Uterus (tissue), 4 donors: Measurements from ENCODE around the gene CALU. TPM values are rescaled to one million over a fixed set of nuclear protein-coding genes. Genes with fewer than 3 reads are reported as not detected.

Experiments
- DNase-seq, 2 donors: peaks; one replicate each; pipeline ENCODE4 v3.0.0-alpha.2; 2019 to 2020
- H3K27ac ChIP-seq, 2 donors: fragments of 200-600 bp; sonication (generic); 1 replicate in 1 of 2; 2 replicates in 1 of 2; pipeline ENCODE4 v1.5.1; 2016 to 2018
- H3K27me3 ChIP-seq, 2 donors: fragments of 200-600 bp; sonication (generic); one replicate each; pipeline ENCODE4 v1.5.1; 2018 to 2019; ENCODE audit warnings: control low read depth in 1 of 2
- H3K36me3 ChIP-seq, 2 donors: fragments of 200-600 bp; sonication (generic); one replicate each; pipeline ENCODE4 v1.5.1; 2019; ENCODE audit warnings: control low read depth in 1 of 2
- H3K4me1 ChIP-seq, 2 donors: fragments of 200-600 bp; sonication (generic); one replicate each; pipeline ENCODE4 v1.5.1; 2018 to 2019; ENCODE audit warnings: control low read depth in 1 of 2
- H3K4me3 ChIP-seq, 2 donors: fragments of 200-600 bp; sonication (generic); 1 replicate in 1 of 2; 2 replicates in 1 of 2; pipeline ENCODE4 v1.5.1; 2018 to 2019; ENCODE audit warnings: mild to moderate bottlenecking in 1 of 2
- H3K9me3 ChIP-seq, 2 donors: fragments of 200-600 bp; sonication (generic); one replicate each; pipeline ENCODE4 v1.5.1; 2019; ENCODE audit warnings: control low read depth in 1 of 2
- CTCF ChIP-seq, 4 experiments: fragments of 200-600 bp in 2 of 4; fragments of 450-650 bp in 2 of 4; sonication (generic) in 2 of 4; IDR thresholded peaks; one replicate each; pipeline ENCODE4 v1.5.1; 2016 to 2019; ENCODE audit warnings: antibody characterized with exemption in 4 of 4, mild to moderate bottlenecking in 2 of 4, moderate library complexity in 1 of 4
- POLR2A ChIP-seq, 2 donors: fragments of 450-650 bp; IDR thresholded peaks; one replicate each; pipeline ENCODE4 v1.6.1; 2016; ENCODE audit warnings: antibody characterized with exemption in 2 of 2, mild to moderate bottlenecking in 1 of 2, moderate library complexity in 1 of 2
- intact Hi-C: fragments of 100-400 bp; cut with DNase I; formaldehyde crosslinking; loops from one replicate; pipeline ENCODE4 v1.15.1; 2023; ENCODE audit warnings: low total_unique reads
- total RNA-seq, 4 donors: library from RNA; depleted of rRNA in 3 of 4; stranded (reverse); fragments of >200 nt in 3 of 4; gene quantifications; one replicate each; pipeline versions ENCODE4 v1.1.0 to v1.2.4, GENCODE V29; 2014 to 2023
- donor health status: DM: yes; HTN: yes; CAD: no.

CALU gene
- total RNA-seq, 4 donors from 2014 or later: 83.0 to 334 (median 108) TPM

DNA sequence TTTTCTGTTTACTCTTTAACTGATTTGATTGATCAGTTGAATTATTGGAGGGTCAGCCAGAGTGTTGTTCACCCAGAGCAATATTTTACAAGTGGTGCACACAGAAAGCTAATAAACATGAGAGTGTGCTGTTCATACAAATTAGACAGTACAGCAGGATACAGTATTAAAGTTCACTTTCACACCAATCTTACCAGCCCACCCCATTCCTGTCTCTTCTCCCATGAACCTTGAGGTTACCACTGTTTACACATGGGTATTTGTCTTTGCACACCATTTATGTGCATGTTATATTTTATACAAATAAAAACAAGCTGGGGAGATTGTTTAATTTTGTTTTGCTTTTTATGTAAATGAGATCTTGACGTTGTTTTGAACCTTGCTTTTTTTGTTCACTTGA, 6.5 kb downstream of the CALU start:
- Histone ChIP-seq H3K36me3 (no peaks in the 10 kb centered on the region), H3K27me3 (no peaks in the 10 kb centered on the region), H3K4me1 (no peaks in the 10 kb centered on the region), H3K27ac (no peak overlapping the region), H3K9me3 (no peaks in the 10 kb centered on the region), H3K4me3 (no peak overlapping the region)
- DNase-seq: no peak
- intact Hi-C loops: no loop called here
- TF ChIP-seq CTCF (IDR thresholded peaks at IDR 0.05) (no peak), POLR2A (IDR thresholded peaks at IDR 0.05) (no peak)

DNA sequence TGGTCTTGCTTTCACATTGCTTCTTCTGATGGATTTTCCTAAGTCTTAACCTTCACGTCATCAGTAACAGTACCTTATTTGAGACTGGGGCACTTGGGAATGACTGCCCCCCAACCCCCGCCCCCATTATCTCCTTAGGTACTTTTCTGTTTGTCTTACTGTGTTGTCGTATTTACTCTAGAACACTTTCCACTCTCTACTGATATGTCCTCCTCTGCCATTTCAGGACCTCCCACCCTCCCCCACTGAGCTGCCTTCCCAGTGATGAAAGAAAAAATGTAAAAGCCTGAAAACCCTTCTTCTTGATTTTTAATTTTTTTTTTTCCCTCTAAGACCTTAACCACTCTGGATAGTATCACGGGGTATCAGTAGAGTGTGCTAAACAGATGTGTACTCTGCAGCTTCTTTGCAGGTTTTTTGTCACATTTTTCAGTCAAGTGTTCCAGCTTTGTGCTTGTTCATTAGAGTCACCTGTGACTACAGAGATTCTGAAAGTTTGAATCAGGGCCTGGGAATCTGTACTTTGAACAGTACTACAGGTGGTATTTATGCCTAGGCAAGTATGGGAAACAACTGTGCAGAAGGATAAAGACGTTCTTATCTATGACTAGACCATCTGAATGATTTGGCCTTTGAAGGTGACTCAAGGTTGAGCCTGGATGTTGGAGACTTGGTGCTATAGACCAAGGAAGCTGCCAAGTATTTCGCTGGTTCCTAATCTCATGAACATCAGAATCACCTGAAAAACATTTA, 8.3 kb downstream of the CALU start:
- Histone ChIP-seq H3K9me3 (no peaks in the 10 kb centered on the region), H3K4me3 (no peak overlapping the region), H3K27ac (no peak overlapping the region), H3K4me1 (no peaks in the 10 kb centered on the region), H3K27me3 (no peaks in the 10 kb centered on the region), H3K36me3 (no peaks in the 10 kb centered on the region)
- TF ChIP-seq CTCF (IDR thresholded peaks at IDR 0.05) (no peak), POLR2A (IDR thresholded peaks at IDR 0.05) (no peak)
- no peak for DNase-seq
- intact Hi-C loops: no loop called here

GRCh38 chr7:128752251-128752650, 13.1 kb downstream of the CALU start:
- no peak overlapping the region for H3K27ac ChIP-seq
- no peaks in the 10 kb centered on the region for H3K27me3 ChIP-seq
- H3K36me3 ChIP-seq: no peaks in the 10 kb centered on the region
- H3K9me3 ChIP-seq: no peaks in the 10 kb centered on the region
- no peak for DNase-seq
- no peak for TF ChIP-seq CTCF (IDR thresholded peaks at IDR 0.05)
- no peak overlapping the region for H3K4me3 ChIP-seq
- intact Hi-C loops: no loop called here
- H3K4me1 ChIP-seq: peaks cover 0 to 3% of the 10 kb centered on the region in 2 donors

DNA sequence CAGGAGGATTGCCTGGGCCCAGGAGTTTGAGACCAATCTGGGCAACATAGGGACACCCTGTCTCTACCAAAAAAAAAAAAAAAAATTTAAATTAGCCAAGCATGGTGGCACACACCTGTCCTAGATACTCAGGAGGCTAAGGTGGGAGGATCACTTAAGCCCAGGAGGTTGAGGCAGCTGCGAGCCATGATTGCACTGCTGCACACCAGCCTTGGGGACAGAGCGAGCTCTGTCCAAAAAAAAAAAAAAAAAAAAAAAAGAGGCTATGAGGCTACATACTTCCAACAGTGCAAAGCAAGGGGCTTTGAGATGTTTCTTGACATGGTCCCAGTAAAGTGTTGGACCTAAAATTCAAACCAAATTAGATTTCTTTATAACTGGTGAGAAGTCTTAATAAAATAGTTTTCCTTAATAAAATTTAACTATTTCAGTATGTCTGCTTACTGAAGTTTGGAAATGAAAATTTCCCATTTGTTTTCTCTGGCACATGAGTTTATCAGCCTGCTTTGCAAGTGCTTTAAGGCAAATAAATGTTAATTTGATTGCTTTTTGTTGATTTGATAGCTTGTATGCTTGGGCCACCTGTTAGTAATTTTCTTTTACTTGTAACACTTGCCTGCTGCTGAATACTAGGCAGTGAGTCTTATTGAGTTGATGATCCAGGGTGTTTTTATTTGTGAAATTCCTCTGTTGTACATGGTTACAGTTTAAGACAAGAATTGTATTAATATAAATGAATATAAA, 16.1 kb downstream of the CALU start:
- H3K4me1 ChIP-seq: peaks cover 0 to 3% of the 10 kb centered on the region in 2 donors
- H3K4me3 ChIP-seq: no peak overlapping the region
- DNase-seq: no peak
- H3K27me3 ChIP-seq: no peaks in the 10 kb centered on the region
- intact Hi-C loops: no loop called here
- no peaks in the 10 kb centered on the region for H3K36me3 ChIP-seq
- H3K27ac ChIP-seq: peak overlapping the region; percentile 73 to 81
- no peaks in the 10 kb centered on the region for H3K9me3 ChIP-seq
- TF ChIP-seq CTCF (IDR thresholded peaks at IDR 0.05) (no peak), POLR2A (IDR thresholded peaks at IDR 0.05) (no peak)

GRCh38 chr7:128755819-128756476, 16.8 kb downstream of the CALU start:
- peak overlapping the region; percentile 73 to 81 for H3K27ac ChIP-seq
- peak; percentile 31 to 73 for DNase-seq
- intact Hi-C loops: no loop called here
- H3K4me1 ChIP-seq: peaks cover 0 to 3% of the 10 kb centered on the region in 2 donors
- no peaks in the 10 kb centered on the region for H3K27me3 ChIP-seq
- H3K36me3 ChIP-seq: no peaks in the 10 kb centered on the region
- H3K4me3 ChIP-seq: no peak overlapping the region
- no peaks in the 10 kb centered on the region for H3K9me3 ChIP-seq
- TF ChIP-seq POLR2A (IDR thresholded peaks at IDR 0.05): no peak
- no peak for TF ChIP-seq CTCF (IDR thresholded peaks at IDR 0.05)
